SW 1271 (cell line): ENCODE results near the gene C13orf42.

Source experiments
- DNase-seq, 2 experiments: peaks; one replicate each; lab custom pipeline; 2025; lab: John Stamatoyannopoulos, UW

C13orf42 gene

DNA sequence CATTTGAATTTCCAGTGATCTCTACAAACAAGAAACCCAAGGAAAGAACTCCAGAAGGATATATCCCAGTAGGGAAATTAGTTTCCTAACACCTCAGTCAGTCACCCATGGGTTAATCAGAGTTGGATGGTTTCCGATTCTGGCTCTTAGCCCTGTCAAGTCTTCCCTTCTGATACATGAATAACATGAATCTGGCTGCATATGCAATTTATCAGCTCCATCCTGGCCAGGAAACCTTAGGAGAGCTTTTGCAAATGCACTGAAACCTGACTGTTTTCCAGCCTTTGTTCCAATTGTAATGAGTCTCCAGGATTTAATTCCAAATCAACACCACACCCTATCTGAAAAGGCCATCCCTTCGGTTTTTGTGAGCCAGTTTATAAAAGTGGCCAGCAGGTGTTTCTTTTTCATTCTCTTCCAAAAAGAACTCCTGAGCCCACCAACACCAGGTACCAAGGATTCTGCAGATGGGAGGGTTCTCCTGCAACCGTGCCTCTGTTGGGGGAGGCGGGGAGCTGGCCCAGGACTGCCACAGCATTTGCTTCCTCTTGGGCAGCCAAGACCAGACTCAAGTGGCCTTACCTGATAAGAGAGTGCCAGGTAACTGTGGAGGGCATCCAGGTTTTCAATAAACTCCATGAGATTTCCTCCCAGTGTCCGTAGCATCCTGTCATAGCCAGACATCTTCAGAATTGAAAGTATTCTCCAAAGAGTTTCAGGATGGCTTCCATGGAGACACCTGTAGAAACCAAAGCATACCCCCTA, 77.5 kb downstream of the C13orf42 start:
- no peak for DNase-seq

DNA sequence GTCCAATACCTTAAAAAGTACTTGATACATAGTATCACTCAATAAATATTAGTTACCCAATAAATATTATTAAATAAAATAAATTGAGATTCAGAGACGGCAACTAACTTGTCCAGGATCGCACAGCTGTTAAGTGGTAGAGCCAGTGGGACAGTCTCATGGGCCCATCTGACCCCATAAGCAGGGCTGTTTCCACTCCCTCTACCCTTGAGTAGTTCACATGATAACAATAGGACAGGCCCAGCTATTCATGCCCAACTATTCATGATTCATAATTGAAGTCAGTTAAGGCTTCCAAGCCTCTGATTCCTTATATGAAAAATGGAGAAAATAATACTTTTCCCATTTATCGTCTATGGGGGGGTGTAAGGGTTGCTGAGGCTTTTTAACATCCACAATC, 78.2 kb downstream of the C13orf42 start:
- no peak for DNase-seq
